Measurements from ENCODE around the gene GDPD2.

Gene GDPD2

DNA sequence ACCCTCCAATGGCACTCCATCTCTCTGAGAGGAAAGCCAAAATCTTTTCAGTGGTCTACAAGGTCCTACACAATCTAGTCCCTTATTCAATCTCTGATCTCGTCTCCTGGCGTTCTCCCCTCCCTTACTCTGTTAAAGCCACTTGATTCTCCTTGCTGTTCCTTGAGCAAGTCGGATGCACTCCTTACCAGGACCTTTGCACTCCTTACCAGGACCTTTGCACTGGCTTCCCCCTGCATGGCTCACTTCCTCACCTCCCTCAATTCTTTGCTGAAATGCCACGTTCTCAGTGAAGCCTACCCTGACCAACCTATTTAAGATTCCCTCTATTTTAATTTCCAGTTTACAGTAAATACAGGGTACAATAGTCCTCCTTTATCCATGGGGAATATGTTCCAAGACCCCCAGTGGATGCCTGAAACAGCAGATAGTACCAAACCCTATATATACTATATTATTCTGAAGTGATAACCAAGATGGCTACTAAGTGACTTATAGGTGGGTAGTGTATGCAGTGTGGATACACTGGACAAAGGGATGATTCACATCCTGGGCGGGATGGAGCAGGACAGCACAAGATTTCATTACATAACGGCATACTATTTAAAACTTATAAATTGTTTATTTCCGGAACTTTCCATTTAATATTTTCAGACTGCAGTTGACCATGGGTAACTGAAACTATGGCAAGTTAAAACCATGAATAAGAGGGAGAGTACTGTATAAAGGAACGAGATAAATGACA, 15.0 kb downstream of the GDPD2 start:
- no peak overlapping the region for H3K27ac ChIP-seq (ENCODE audit: low read depth, low read length, severe bottlenecking)
- no peak overlapping the region for H3K4me3 ChIP-seq (ENCODE audit: extremely low read depth, insufficient read depth, low read length, poor library complexity, severe bottlenecking)
- peaks cover 15% of the 10 kb centered on the region for H3K4me1 ChIP-seq (ENCODE audit: control insufficient read depth, insufficient read depth, low read length, poor library complexity, severe bottlenecking)
- H3K9me3 ChIP-seq (ENCODE audit: control insufficient read depth, low read length), result no peaks in the 10 kb centered on the region
- no peaks in the 10 kb centered on the region for H3K36me3 ChIP-seq (ENCODE audit: control insufficient read depth, insufficient read depth, low read length)
- WGBS, 2 experiments (ENCODE audit: insufficient coverage in 2 of 2), result 100% methylated on average over 2 to 3 of the region's 8 CpGs

DNA sequence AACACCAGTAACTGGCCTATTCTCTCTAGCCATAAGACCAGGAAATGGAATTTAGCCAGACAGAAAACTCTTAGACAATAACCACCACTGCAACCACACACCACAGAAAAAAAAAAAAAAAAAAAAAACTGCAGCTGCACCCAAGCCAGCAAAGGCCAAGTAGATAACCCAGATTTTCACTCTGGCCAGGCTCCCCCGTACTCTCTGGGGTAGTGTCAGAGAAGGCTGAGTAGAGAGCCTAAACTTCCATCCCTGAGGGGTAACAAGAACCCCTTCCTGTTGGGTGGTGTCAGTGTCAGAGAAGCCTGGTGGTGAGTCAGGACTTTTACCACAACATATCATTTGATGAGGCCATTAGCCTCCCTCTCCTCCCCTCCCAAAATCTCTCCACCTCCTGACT, 15.9 kb downstream of the GDPD2 start:
- H3K9me3 ChIP-seq (ENCODE audit: control insufficient read depth, low read length), result no peaks in the 10 kb centered on the region
- no CpG with 5 or more reads among the region's 1 CpG for WGBS, 2 experiments (ENCODE audit: insufficient coverage in 2 of 2)
- peaks cover 15% of the 10 kb centered on the region for H3K4me1 ChIP-seq (ENCODE audit: control insufficient read depth, insufficient read depth, low read length, poor library complexity, severe bottlenecking)
- no peak overlapping the region for H3K4me3 ChIP-seq (ENCODE audit: extremely low read depth, insufficient read depth, low read length, poor library complexity, severe bottlenecking)
- H3K36me3 ChIP-seq (ENCODE audit: control insufficient read depth, insufficient read depth, low read length), result no peaks in the 10 kb centered on the region
- H3K27ac ChIP-seq (ENCODE audit: low read depth, low read length, severe bottlenecking), result no peak overlapping the region

DNA sequence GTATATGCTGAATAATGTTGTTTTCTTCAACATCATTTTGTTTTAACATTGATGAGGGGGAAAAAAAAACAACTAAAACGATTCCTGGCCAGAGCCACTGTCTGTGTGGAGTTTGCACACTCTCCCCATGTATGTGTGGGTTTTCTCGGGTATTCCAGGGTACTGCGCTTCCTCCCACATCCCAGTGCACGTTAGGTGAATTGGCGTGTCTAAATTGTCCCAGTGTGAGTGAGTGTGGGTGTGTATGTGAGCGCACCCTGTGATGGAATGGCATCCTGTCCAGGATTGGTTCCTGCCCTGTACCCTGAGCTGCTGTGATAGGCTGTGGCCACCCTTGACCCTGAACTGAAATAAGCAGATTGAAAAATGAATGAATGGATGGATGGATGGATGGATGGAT, 19.1 kb downstream of the GDPD2 start:
- H3K4me3 ChIP-seq (ENCODE audit: extremely low read depth, insufficient read depth, low read length, poor library complexity, severe bottlenecking), result no peak overlapping the region
- 68% methylated on average over 3 of the region's 6 CpGs; no CpG with 5 or more reads in 1 of the 2 experiments for WGBS, 2 experiments (ENCODE audit: insufficient coverage in 2 of 2)
- no peak overlapping the region for H3K27ac ChIP-seq (ENCODE audit: low read depth, low read length, severe bottlenecking)
- H3K36me3 ChIP-seq (ENCODE audit: control insufficient read depth, insufficient read depth, low read length), result no peaks in the 10 kb centered on the region
- H3K4me1 ChIP-seq (ENCODE audit: control insufficient read depth, insufficient read depth, low read length, poor library complexity, severe bottlenecking), result peaks cover 6% of the 10 kb centered on the region
- H3K9me3 ChIP-seq (ENCODE audit: control insufficient read depth, low read length), result no peaks in the 10 kb centered on the region

DNA sequence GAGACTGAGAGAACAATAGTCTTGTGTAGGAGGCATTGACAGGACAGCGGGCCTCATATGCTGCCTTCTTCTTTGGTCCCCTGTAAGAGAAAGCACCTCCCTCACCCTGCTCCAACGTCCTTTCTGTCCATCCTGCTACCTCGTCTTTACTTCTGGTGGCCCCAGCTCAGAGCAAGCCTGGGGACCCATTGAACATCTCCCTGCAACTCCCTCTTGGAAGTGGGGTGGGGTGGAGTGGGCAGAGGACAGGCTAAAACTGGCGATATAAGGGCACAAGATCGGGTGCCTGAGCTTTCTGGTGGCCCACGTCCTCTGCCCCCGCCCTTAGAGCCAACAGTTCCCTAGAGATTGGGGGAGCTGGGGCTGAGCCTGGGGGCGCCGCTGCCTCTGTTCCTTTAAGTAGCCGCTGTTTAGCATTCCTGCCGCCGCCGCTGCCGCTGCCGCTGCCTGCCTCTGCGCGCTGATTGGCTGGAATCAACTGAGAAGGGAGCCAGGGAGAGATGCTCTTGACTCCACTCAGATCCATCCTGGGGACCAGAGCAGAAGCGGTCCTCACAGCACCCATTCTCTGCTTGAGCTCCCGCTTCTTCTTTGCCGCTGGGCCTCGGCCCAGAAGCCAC, 21.3 kb downstream of the GDPD2 start, which contains the start of gene DLG3:
DLG3 (plus strand) TSS at position 510 of the 620 bp plus-strand sequence. CDS start 367 bp downstream, outside the sequence.
- no peak within 1 kb of the TSS for H3K4me3 ChIP-seq (ENCODE audit: extremely low read depth, insufficient read depth, low read length, poor library complexity, severe bottlenecking)
- no peak within 1 kb of the TSS for H3K27ac ChIP-seq (ENCODE audit: low read depth, low read length, severe bottlenecking)
- no peaks in the 10 kb centered on the region for H3K36me3 ChIP-seq (ENCODE audit: control insufficient read depth, insufficient read depth, low read length)
- H3K4me1 ChIP-seq (ENCODE audit: control insufficient read depth, insufficient read depth, low read length, poor library complexity, severe bottlenecking), result no peaks in the 10 kb centered on the region
- no peaks in the 10 kb centered on the region for H3K9me3 ChIP-seq (ENCODE audit: control insufficient read depth, low read length)
- 0% methylated on average over 3 of the region's 21 CpGs; no CpG with 5 or more reads in 1 of the 2 experiments for WGBS, 2 experiments (ENCODE audit: insufficient coverage in 2 of 2)

DNA sequence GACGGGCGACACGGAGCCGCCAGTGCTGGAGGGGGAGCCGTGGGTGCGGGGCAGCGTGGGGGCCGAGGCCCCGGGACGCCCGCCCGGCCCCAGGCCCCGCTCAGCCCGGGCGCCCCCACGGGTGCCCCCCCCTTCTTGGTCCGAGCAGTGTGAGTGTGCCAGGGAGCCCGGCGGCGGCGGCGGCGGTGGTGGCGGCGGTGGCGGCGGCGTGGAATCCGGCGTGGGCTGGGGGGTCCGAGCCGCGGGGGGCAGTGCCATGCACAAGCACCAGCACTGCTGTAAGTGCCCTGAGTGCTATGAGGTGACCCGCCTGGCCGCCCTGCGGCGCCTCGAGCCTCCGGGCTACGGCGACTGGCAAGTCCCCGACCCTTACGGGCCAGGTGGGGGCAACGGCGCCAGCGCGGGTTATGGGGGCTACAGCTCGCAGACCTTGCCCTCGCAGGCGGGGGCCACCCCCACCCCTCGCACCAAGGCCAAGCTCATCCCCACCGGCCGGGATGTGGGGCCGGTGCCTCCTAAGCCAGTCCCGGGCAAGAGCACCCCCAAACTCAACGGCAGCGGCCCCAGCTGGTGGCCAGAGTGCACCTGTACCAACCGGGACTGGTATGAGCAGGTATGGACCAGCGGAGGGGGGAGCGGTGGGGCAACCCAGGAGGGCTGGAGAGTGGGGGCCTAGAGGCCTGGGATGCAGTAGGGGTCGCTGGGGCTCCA, 22.0 kb downstream of the GDPD2 start:
- no peaks in the 10 kb centered on the region for H3K36me3 ChIP-seq (ENCODE audit: control insufficient read depth, insufficient read depth, low read length)
- no peak overlapping the region for H3K27ac ChIP-seq (ENCODE audit: low read depth, low read length, severe bottlenecking)
- H3K4me1 ChIP-seq (ENCODE audit: control insufficient read depth, insufficient read depth, low read length, poor library complexity, severe bottlenecking), result no peaks in the 10 kb centered on the region
- no peak overlapping the region for H3K4me3 ChIP-seq (ENCODE audit: extremely low read depth, insufficient read depth, low read length, poor library complexity, severe bottlenecking)
- WGBS, 2 experiments (ENCODE audit: insufficient coverage in 2 of 2), result 22 to 32% methylated on average over 7 to 23 of the region's 61 CpGs
- no peaks in the 10 kb centered on the region for H3K9me3 ChIP-seq (ENCODE audit: control insufficient read depth, low read length)

DNA sequence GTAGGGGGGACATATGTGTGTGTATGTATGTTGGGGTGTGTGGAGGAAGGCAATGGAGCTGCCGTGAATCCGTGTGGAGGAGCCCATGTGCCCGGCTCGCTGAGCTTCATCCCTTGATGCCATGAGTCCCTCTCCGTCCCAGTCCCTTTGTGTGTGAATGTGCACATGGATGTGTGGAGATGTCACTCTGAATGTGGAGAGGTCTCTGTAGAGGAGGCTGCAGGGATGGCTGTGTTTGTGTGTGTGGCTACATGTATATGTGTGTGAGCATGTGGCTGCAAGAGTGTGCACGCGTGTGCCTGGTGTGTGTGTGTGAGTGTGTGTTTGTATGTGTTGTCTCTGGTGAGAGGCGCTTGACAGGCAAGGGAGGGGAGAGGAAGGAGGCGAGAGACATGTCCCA, 22.8 kb downstream of the GDPD2 start:
- H3K36me3 ChIP-seq (ENCODE audit: control insufficient read depth, insufficient read depth, low read length), result no peaks in the 10 kb centered on the region
- no peaks in the 10 kb centered on the region for H3K4me1 ChIP-seq (ENCODE audit: control insufficient read depth, insufficient read depth, low read length, poor library complexity, severe bottlenecking)
- H3K4me3 ChIP-seq (ENCODE audit: extremely low read depth, insufficient read depth, low read length, poor library complexity, severe bottlenecking), result no peak overlapping the region
- no peak overlapping the region for H3K27ac ChIP-seq (ENCODE audit: low read depth, low read length, severe bottlenecking)
- 60 to 92% methylated on average over 1 to 5 of the region's 9 CpGs for WGBS, 2 experiments (ENCODE audit: insufficient coverage in 2 of 2)
- H3K9me3 ChIP-seq (ENCODE audit: control insufficient read depth, low read length), result no peaks in the 10 kb centered on the region

DNA sequence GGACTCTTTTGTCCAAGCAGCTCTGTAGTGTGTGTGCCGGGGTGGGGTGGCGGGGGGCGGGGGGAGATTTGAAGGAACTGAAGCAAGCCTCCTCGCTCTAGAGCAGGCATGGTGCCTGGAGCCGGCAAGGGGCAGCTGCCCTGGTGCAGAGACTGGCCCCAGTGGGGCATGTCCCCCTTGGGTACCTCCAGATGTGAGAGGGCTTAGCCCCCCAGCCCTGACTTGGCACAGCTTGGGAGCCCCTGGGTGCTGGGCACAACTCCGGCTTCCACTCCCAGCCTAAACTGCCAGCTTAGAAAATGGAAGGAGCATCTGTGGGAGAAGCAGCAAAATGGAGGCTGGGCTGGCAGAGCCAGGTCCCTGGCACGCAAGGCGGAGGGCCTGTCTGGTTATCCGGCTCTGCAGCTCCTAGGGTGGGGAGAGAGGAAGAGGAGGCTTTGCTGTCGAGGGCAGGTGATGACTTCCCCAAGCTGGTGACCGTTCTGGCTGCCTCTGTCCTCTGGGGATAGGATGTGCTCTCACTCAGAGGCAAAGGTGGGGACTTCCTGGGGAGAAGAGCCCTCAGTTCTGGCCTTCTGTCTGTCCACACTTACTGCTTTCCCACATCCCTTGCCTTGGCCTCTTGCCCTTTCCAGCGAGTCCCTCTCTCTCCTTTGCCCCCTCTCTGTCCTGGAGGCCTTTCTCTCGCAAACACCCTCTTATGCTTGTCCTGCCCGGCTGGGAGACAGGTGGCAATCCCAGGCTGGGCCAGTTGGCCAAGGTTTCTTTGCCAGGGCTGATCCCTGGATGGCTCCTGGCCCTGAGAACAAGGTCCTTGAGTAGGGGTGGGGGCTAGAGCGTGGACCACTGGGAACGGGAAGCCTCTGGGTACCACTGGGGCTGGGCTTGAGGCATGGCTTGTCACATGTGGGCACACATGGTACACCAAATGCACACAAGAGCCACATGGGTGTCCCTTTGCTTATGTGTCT, 23.6 kb downstream of the GDPD2 start:
- Histone ChIP-seq H3K4me3 (ENCODE audit: extremely low read depth, insufficient read depth, low read length, poor library complexity, severe bottlenecking) (no peak overlapping the region), H3K9me3 (ENCODE audit: control insufficient read depth, low read length) (no peaks in the 10 kb centered on the region), H3K36me3 (ENCODE audit: control insufficient read depth, insufficient read depth, low read length) (no peaks in the 10 kb centered on the region), H3K27ac (ENCODE audit: low read depth, low read length, severe bottlenecking) (no peak overlapping the region), H3K4me1 (ENCODE audit: control insufficient read depth, insufficient read depth, low read length, poor library complexity, severe bottlenecking) (no peaks in the 10 kb centered on the region)
- 60 to 86% methylated on average over 1 to 7 of the region's 16 CpGs for WGBS, 2 experiments (ENCODE audit: insufficient coverage in 2 of 2)

DNA sequence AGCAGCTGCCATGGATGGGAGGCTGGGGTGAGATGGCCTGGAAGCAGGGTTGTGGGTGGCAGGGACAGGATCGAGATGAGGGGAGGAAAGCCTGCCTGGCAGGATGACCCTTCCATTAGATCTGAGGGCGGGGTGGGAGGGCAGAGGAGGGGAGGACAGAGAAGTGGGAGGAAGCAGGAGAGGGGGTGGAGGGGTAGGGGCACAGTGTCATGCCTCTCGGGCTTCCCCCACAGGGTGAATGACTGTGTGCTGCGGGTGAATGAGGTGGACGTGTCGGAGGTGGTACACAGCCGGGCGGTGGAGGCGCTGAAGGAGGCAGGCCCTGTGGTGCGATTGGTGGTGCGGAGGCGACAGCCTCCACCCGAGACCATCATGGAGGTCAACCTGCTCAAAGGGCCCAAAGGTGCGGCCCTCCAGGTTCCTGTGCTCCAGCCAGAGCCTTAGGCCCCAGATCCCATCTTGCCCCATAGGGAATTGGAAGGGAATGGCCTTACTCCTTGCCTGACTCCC, 26.4 kb downstream of the GDPD2 start:
- H3K4me3 ChIP-seq (ENCODE audit: extremely low read depth, insufficient read depth, low read length, poor library complexity, severe bottlenecking), result no peak overlapping the region
- WGBS, 2 experiments (ENCODE audit: insufficient coverage in 2 of 2), result 96% methylated on average over 9 of the region's 14 CpGs; no CpG with 5 or more reads in 1 of the 2 experiments
- no peaks in the 10 kb centered on the region for H3K36me3 ChIP-seq (ENCODE audit: control insufficient read depth, insufficient read depth, low read length)

DNA sequence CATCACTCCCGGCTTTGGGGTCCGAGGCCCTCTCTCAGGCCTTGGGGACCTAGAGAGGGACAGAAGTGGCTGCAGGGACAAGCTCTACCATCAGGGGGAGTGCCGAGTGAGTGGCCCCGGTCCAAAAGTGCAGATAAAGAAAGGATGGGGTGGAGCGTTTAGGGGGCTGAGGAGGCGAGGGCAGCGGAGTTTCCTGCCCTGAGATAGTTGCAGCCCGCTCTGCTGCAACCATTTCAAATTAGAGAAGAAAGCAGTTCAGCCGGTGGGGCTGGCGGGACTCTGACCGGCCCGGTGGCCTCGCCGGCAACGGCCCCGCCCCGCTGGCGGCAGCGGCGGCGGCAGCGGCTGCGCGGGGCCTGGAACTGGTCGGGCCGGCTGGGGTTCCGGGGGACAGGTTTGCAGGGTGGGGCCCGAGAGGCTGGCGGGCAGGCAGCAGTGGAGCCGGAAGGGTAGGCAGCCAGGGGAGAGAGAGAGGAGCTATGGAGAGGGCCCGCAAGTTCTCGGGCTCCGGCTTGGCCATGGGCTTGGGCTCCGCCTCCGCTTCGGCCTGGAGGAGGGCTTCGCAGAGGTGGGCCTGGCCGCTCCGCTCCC, 29.1 kb downstream of the GDPD2 start:
- Histone ChIP-seq H3K4me1 (ENCODE audit: control insufficient read depth, insufficient read depth, low read length, poor library complexity, severe bottlenecking) (no peaks in the 10 kb centered on the region), H3K4me3 (ENCODE audit: extremely low read depth, insufficient read depth, low read length, poor library complexity, severe bottlenecking) (peak overlapping the region; percentile 44)
- WGBS, 2 experiments (ENCODE audit: insufficient coverage in 2 of 2), result 0% methylated on average over 18 of the region's 39 CpGs; no CpG with 5 or more reads in 1 of the 2 experiments

More for the DNA sequence above, 26.4 kb downstream of the GDPD2 start:
- no peak overlapping the region for H3K27ac ChIP-seq (ENCODE audit: low read depth, low read length, severe bottlenecking)
- H3K9me3 ChIP-seq (ENCODE audit: control insufficient read depth, low read length), result no peaks in the 10 kb centered on the region
- H3K4me1 ChIP-seq (ENCODE audit: control insufficient read depth, insufficient read depth, low read length, poor library complexity, severe bottlenecking), result no peaks in the 10 kb centered on the region

More for the DNA sequence above, 29.1 kb downstream of the GDPD2 start:
- Histone ChIP-seq H3K9me3 (ENCODE audit: control insufficient read depth, low read length) (no peaks in the 10 kb centered on the region), H3K27ac (ENCODE audit: low read depth, low read length, severe bottlenecking) (no peak overlapping the region), H3K36me3 (ENCODE audit: control insufficient read depth, insufficient read depth, low read length) (no peaks in the 10 kb centered on the region)

All from mesodermal cell (in vitro differentiated cells).